Measurements from ENCODE around the gene ECI2. TPM values are rescaled to one million over a fixed set of nuclear protein-coding genes. Genes with fewer than 3 reads are reported as not detected.

Gene ECI2
- total RNA-seq, 1 experiment from 2014 or later, result 61.4 TPM

DNA sequence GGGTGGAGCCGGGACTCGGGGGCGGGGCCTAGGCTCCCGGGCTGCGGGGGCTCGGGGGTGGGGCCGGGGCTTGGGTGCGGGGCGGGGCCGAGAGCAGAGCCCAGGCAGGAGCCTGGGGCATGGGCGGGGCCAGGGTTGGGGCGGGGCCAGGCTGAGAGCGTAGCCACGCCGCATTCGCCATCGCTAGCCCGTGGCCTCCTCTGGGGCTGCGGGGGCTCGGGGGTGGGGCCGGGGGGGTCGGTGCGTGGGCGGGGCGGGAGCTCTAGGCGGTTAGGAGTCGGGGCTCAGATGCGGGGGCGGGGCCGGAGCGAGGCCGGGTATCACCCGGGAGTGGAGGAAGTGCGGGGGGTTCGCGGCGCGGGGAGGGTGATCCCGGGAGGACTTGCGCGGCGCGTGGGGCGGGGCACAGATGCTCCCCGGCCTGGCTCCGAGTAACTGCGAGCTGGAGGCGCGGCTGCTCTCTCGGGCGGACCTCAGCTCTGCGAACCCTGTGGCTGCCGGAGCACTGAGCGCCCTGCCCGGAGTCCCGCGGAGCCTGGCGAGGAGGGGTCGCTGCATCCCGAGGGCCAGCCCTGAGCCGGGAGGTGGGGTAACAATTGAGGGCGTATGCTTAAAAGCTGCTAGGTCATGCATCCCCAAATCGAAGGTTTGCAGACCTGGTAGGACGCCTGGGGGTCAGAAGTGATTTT lies 434 bp upstream of the ECI2 start (continued):
- TF ChIP-seq MYBL2 (CRISPR knock-in tag; IDR thresholded peaks at IDR 0.05), result peak; percentile 41; the same call in 1 of the 2 replicates

- H3K27me3 Mint-ChIP-seq (ENCODE audit: low read depth), result no peaks in the 10 kb centered on the region
- POLR2A ChIA-PET, result interaction anchor here (0.9 to 3.7 kb wide), 3 partner anchors 15 to 680 kb away, joined by 3 to 18 read pairs (median 3); a partner anchor contains a TSS
- 0 out of 2 replicates have a peak, but pooled peaks have one; percentile 9 for TF ChIP-seq GABPB1 (CRISPR knock-in tag; IDR thresholded peaks at IDR 0.05)
- TF ChIP-seq CREM (CRISPR knock-in tag; IDR thresholded peaks at IDR 0.05), result no peak
- peak; percentile 23; the same call in 1 of the 2 replicates for TF ChIP-seq FOXK1 (CRISPR knock-in tag; IDR thresholded peaks at IDR 0.05)
- no peak for TF ChIP-seq EMX1 (CRISPR knock-in tag; IDR thresholded peaks at IDR 0.05)
- no peak for TF ChIP-seq TCF7 (CRISPR knock-in tag; IDR thresholded peaks at IDR 0.05; ENCODE audit: low read depth)
- TF ChIP-seq, protein P1, sequence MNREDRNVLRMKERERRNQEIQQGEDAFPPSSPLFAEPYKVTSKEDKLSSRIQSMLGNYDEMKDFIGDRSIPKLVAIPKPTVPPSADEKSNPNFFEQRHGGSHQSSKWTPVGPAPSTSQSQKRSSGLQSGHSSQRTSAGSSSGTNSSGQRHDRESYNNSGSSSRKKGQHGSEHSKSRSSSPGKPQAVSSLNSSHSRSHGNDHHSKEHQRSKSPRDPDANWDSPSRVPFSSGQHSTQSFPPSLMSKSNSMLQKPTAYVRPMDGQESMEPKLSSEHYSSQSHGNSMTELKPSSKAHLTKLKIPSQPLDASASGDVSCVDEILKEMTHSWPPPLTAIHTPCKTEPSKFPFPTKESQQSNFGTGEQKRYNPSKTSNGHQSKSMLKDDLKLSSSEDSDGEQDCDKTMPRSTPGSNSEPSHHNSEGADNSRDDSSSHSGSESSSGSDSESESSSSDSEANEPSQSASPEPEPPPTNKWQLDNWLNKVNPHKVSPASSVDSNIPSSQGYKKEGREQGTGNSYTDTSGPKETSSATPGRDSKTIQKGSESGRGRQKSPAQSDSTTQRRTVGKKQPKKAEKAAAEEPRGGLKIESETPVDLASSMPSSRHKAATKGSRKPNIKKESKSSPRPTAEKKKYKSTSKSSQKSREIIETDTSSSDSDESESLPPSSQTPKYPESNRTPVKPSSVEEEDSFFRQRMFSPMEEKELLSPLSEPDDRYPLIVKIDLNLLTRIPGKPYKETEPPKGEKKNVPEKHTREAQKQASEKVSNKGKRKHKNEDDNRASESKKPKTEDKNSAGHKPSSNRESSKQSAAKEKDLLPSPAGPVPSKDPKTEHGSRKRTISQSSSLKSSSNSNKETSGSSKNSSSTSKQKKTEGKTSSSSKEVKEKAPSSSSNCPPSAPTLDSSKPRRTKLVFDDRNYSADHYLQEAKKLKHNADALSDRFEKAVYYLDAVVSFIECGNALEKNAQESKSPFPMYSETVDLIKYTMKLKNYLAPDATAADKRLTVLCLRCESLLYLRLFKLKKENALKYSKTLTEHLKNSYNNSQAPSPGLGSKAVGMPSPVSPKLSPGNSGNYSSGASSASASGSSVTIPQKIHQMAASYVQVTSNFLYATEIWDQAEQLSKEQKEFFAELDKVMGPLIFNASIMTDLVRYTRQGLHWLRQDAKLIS (CRISPR knock-in tag; IDR thresholded peaks at IDR 0.05; ENCODE audit: borderline replicate concordance), result no peak
- TF ChIP-seq, protein P2, sequence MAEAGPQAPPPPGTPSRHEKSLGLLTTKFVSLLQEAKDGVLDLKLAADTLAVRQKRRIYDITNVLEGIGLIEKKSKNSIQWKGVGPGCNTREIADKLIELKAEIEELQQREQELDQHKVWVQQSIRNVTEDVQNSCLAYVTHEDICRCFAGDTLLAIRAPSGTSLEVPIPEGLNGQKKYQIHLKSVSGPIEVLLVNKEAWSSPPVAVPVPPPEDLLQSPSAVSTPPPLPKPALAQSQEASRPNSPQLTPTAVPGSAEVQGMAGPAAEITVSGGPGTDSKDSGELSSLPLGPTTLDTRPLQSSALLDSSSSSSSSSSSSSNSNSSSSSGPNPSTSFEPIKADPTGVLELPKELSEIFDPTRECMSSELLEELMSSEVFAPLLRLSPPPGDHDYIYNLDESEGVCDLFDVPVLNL (CRISPR knock-in tag; IDR thresholded peaks at IDR 0.05; ENCODE audit: borderline replicate concordance, low read depth), result no peak
- no peak; the same call in 1 of the 2 replicates for ATAC-seq
- peak overlapping the region; percentile 78 for H3K27ac Mint-ChIP-seq
- peak; percentile 42 for DNase-seq (ENCODE audit: low spot score)
- CTCF ChIA-PET, result interaction anchor here (0.7 kb wide), 1 partner anchor 76 kb away, joined by 4 read pairs; no protein-coding TSS in a partner anchor
- H3K36me3 Mint-ChIP-seq, result peaks cover 41% of the 10 kb centered on the region
- peak overlapping the region; percentile 78 for H3K4me3 Mint-ChIP-seq
- peaks cover 22% of the 10 kb centered on the region for H3K4me1 Mint-ChIP-seq
- peaks cover 24% of the 10 kb centered on the region for H3K9me3 Mint-ChIP-seq
These were observed 1.2 kb downstream of the ECI2 start for GRCh38 chr6:4133941-4134838.

DNA sequence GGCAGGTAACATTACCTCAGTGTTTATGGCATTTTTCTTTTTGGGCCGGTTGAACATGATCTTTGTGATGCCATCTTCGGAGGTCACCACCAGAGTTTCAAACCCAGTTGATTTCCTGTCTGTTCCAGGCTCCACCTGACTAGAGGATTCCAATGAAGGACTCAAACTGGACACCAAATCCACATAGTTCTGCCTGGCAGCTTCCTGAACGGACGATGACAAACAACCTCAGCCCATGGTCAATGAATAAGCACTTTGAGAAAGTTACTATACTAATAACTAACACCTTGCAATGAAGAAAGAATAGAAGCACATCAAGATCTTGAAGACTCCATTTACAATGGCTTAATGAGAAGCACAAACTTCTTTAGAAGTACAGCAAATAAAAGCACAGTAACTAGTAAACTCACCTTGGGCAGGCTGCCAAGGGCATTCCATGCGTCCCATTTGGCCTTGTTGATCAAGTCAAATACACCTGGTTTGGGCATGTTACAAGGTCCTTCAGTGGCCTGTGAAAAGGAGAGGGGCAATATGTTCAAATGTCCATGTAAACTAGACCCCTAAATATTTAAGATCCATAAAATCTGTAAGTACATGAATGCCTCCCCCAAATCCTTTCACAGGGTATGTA lies 4.9 kb downstream of the ECI2 start:
- ChIA-PET POLR2A (no interaction called here), CTCF (no interaction called here)
- ATAC-seq (no peak), DNase-seq (ENCODE audit: low spot score) (no peak)
- H3K27me3 Mint-ChIP-seq (ENCODE audit: low read depth), result no peaks in the 10 kb centered on the region
- H3K27ac Mint-ChIP-seq, result no peak overlapping the region
- peaks cover 15% of the 10 kb centered on the region for H3K4me1 Mint-ChIP-seq
- no peak overlapping the region for H3K4me3 Mint-ChIP-seq
- TF ChIP-seq ERG (CRISPR knock-in tag; IDR thresholded peaks at IDR 0.05) (no peak), JUN (CRISPR knock-in tag; IDR thresholded peaks at IDR 0.05) (no peak), ZNF121 (CRISPR knock-in tag; IDR thresholded peaks at IDR 0.05) (no peak), RELA (CRISPR knock-in tag; IDR thresholded peaks at IDR 0.05; ENCODE audit: borderline replicate concordance) (no peak), CDX4 (CRISPR knock-in tag; IDR thresholded peaks at IDR 0.05; ENCODE audit: borderline replicate concordance) (no peak), PREB (CRISPR knock-in tag; IDR thresholded peaks at IDR 0.05; ENCODE audit: borderline replicate concordance) (no peak), EMX1 (CRISPR knock-in tag; IDR thresholded peaks at IDR 0.05) (no peak), CBFB (CRISPR knock-in tag; IDR thresholded peaks at IDR 0.05; ENCODE audit: low read depth) (no peak), HMGA2 (CRISPR knock-in tag; IDR thresholded peaks at IDR 0.05) (no peak), GTF2I (CRISPR knock-in tag; conservative IDR thresholded peaks at IDR 0.05) (no peak), KAT7 (CRISPR knock-in tag; IDR thresholded peaks at IDR 0.05; ENCODE audit: borderline replicate concordance) (no peak), SP1 (CRISPR knock-in tag; conservative IDR thresholded peaks at IDR 0.05) (no peak), NR3C1 (CRISPR knock-in tag; conservative IDR thresholded peaks at IDR 0.05; ENCODE audit: low read depth) (no peak)
- TF ChIP-seq, protein P3, sequence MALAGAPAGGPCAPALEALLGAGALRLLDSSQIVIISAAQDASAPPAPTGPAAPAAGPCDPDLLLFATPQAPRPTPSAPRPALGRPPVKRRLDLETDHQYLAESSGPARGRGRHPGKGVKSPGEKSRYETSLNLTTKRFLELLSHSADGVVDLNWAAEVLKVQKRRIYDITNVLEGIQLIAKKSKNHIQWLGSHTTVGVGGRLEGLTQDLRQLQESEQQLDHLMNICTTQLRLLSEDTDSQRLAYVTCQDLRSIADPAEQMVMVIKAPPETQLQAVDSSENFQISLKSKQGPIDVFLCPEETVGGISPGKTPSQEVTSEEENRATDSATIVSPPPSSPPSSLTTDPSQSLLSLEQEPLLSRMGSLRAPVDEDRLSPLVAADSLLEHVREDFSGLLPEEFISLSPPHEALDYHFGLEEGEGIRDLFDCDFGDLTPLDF (CRISPR knock-in tag; IDR thresholded peaks at IDR 0.05), result no peak
- peaks cover 24% of the 10 kb centered on the region for H3K9me3 Mint-ChIP-seq
- H3K36me3 Mint-ChIP-seq, result peaks cover 67% of the 10 kb centered on the region
